ENCODE results near the gene NQO2.

NQO2 gene

GRCh38 chr6:3036861-3037637, 37.4 kb downstream of the NQO2 start:
- Histone ChIP-seq H3K27me3 (ENCODE audit: insufficient read depth, insufficient read length) (no peaks in the 10 kb centered on the region), H3K36me3 (ENCODE audit: insufficient read depth, insufficient read length, low read length) (no peaks in the 10 kb centered on the region), H3K4me3 (ENCODE audit: insufficient read length, low read depth) (no peak overlapping the region), H3K4me1 (ENCODE audit: insufficient read depth, insufficient read length) (no peaks in the 10 kb centered on the region), H3K9me3 (ENCODE audit: insufficient read depth, low read length) (no peaks in the 10 kb centered on the region), H3K9ac (ENCODE audit: insufficient read length, low read depth) (no peak overlapping the region)
- TF ChIP-seq SUZ12 (IDR thresholded peaks at IDR 0.05; ENCODE audit: extremely low read depth, insufficient read depth, insufficient read length) (no peak), YY1 (IDR thresholded peaks at IDR 0.05; ENCODE audit: insufficient read depth, insufficient read length) (no peak)
- DNase-seq (ENCODE audit: low read depth, low spot score): no peak

- no peak for DNase-seq (ENCODE audit: low read depth, low spot score)
- no peaks in the 10 kb centered on the region for H3K9me3 ChIP-seq (ENCODE audit: insufficient read depth, low read length)
- no peaks in the 10 kb centered on the region for H3K36me3 ChIP-seq (ENCODE audit: insufficient read depth, insufficient read length, low read length)
- H3K4me1 ChIP-seq (ENCODE audit: insufficient read depth, insufficient read length): no peaks in the 10 kb centered on the region
- H3K27me3 ChIP-seq (ENCODE audit: insufficient read depth, insufficient read length): no peaks in the 10 kb centered on the region
- no peak overlapping the region for H3K9ac ChIP-seq (ENCODE audit: insufficient read length, low read depth)
- TF ChIP-seq ZNF274 (IDR thresholded peaks at IDR 0.05; ENCODE audit: low read depth, low read length) (no peak), SUZ12 (IDR thresholded peaks at IDR 0.05; ENCODE audit: extremely low read depth, insufficient read depth, insufficient read length) (no peak), YY1 (IDR thresholded peaks at IDR 0.05; ENCODE audit: insufficient read depth, insufficient read length) (no peak)
- H3K4me3 ChIP-seq (ENCODE audit: insufficient read length, low read depth): no peak overlapping the region
Measured at GRCh38 chr6:3037638-3038365, 38.1 kb downstream of the NQO2 start.

GRCh38 chr6:3039384-3039783, 39.7 kb downstream of the NQO2 start:
- TF ChIP-seq SUZ12 (IDR thresholded peaks at IDR 0.05; ENCODE audit: extremely low read depth, insufficient read depth, insufficient read length) (no peak), YY1 (IDR thresholded peaks at IDR 0.05; ENCODE audit: insufficient read depth, insufficient read length) (no peak), ZNF274 (IDR thresholded peaks at IDR 0.05; ENCODE audit: low read depth, low read length) (no peak)
- no peaks in the 10 kb centered on the region for H3K9me3 ChIP-seq (ENCODE audit: insufficient read depth, low read length)
- no peak overlapping the region for H3K9ac ChIP-seq (ENCODE audit: insufficient read length, low read depth)
- no peaks in the 10 kb centered on the region for H3K36me3 ChIP-seq (ENCODE audit: insufficient read depth, insufficient read length, low read length)
- no peak for DNase-seq (ENCODE audit: low read depth, low spot score)
- H3K4me1 ChIP-seq (ENCODE audit: insufficient read depth, insufficient read length): no peaks in the 10 kb centered on the region
- no peak overlapping the region for H3K4me3 ChIP-seq (ENCODE audit: insufficient read length, low read depth)
- H3K27me3 ChIP-seq (ENCODE audit: insufficient read depth, insufficient read length): no peaks in the 10 kb centered on the region

GRCh38 chr6:3041147-3041546, 41.5 kb downstream of the NQO2 start:
- Histone ChIP-seq H3K9me3 (ENCODE audit: insufficient read depth, low read length) (no peaks in the 10 kb centered on the region), H3K4me3 (ENCODE audit: insufficient read length, low read depth) (no peak overlapping the region), H3K36me3 (ENCODE audit: insufficient read depth, insufficient read length, low read length) (no peaks in the 10 kb centered on the region), H3K9ac (ENCODE audit: insufficient read length, low read depth) (no peak overlapping the region), H3K27me3 (ENCODE audit: insufficient read depth, insufficient read length) (no peaks in the 10 kb centered on the region), H3K4me1 (ENCODE audit: insufficient read depth, insufficient read length) (no peaks in the 10 kb centered on the region)
- no peak for DNase-seq (ENCODE audit: low read depth, low spot score)
- TF ChIP-seq ZNF274 (IDR thresholded peaks at IDR 0.05; ENCODE audit: low read depth, low read length) (no peak), YY1 (IDR thresholded peaks at IDR 0.05; ENCODE audit: insufficient read depth, insufficient read length) (no peak), SUZ12 (IDR thresholded peaks at IDR 0.05; ENCODE audit: extremely low read depth, insufficient read depth, insufficient read length) (no peak)

DNA sequence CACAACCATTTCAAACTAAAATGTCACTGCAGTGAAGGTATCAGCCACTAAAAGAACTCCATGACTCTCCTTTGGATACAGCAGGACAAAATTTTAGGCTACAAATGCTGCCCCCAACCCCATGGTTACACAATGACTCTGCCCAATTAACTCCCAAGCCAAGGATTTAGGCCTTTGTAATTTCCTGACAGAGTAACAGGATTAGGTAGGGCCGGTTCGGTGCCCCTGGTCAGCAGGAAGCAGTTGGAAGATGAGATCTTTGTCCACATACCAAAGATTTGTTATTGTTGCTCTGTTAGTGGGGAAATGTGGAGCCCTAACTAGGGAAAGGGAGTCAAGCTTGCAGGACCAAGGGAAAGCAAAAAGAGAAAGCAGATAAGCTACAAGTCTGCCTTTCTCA, 41.9 kb downstream of the NQO2 start:
- no peak overlapping the region for H3K9ac ChIP-seq (ENCODE audit: insufficient read length, low read depth)
- no peak for DNase-seq (ENCODE audit: low read depth, low spot score)
- no peak overlapping the region for H3K4me3 ChIP-seq (ENCODE audit: insufficient read length, low read depth)
- no peaks in the 10 kb centered on the region for H3K4me1 ChIP-seq (ENCODE audit: insufficient read depth, insufficient read length)
- no peaks in the 10 kb centered on the region for H3K27me3 ChIP-seq (ENCODE audit: insufficient read depth, insufficient read length)
- no peaks in the 10 kb centered on the region for H3K9me3 ChIP-seq (ENCODE audit: insufficient read depth, low read length)
- no peak for TF ChIP-seq YY1 (IDR thresholded peaks at IDR 0.05; ENCODE audit: insufficient read depth, insufficient read length)
- TF ChIP-seq ZNF274 (IDR thresholded peaks at IDR 0.05; ENCODE audit: low read depth, low read length): no peak
- no peak for TF ChIP-seq SUZ12 (IDR thresholded peaks at IDR 0.05; ENCODE audit: extremely low read depth, insufficient read depth, insufficient read length)
- H3K36me3 ChIP-seq (ENCODE audit: insufficient read depth, insufficient read length, low read length): no peaks in the 10 kb centered on the region

- TF ChIP-seq SUZ12 (IDR thresholded peaks at IDR 0.05; ENCODE audit: extremely low read depth, insufficient read depth, insufficient read length) (no peak), ZNF274 (IDR thresholded peaks at IDR 0.05; ENCODE audit: low read depth, low read length) (no peak), YY1 (IDR thresholded peaks at IDR 0.05; ENCODE audit: insufficient read depth, insufficient read length) (no peak)
- no peaks in the 10 kb centered on the region for H3K36me3 ChIP-seq (ENCODE audit: insufficient read depth, insufficient read length, low read length)
- no peak overlapping the region for H3K4me3 ChIP-seq (ENCODE audit: insufficient read length, low read depth)
- H3K4me1 ChIP-seq (ENCODE audit: insufficient read depth, insufficient read length): no peaks in the 10 kb centered on the region
- H3K27me3 ChIP-seq (ENCODE audit: insufficient read depth, insufficient read length): no peaks in the 10 kb centered on the region
- DNase-seq (ENCODE audit: low read depth, low spot score): no peak
- no peaks in the 10 kb centered on the region for H3K9me3 ChIP-seq (ENCODE audit: insufficient read depth, low read length)
- no peak overlapping the region for H3K9ac ChIP-seq (ENCODE audit: insufficient read length, low read depth)
Measured at GRCh38 chr6:3045369-3045768, 45.7 kb downstream of the NQO2 start.

DNA sequence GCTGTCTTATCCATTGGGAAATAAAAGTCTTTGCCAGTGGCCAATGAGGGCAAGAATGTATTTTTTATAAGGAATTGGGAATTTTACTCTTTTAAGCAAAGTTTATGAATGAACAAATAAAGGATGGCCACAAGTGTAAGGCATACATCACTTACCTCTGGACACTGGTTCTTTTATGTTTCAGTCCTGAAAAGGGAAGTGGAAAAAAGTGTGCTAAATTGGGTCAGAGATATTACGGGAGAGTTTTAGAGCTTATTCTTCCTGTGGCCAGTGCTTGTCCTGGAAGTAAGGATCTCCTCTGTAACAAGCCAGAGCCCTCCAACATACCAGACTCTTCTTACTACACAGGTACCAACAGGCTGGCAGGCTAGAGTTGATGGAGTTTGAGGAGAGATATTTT, 46.1 kb downstream of the NQO2 start:
- no peak overlapping the region for H3K4me3 ChIP-seq (ENCODE audit: insufficient read length, low read depth)
- no peaks in the 10 kb centered on the region for H3K4me1 ChIP-seq (ENCODE audit: insufficient read depth, insufficient read length)
- no peak for DNase-seq (ENCODE audit: low read depth, low spot score)
- no peaks in the 10 kb centered on the region for H3K36me3 ChIP-seq (ENCODE audit: insufficient read depth, insufficient read length, low read length)
- H3K9me3 ChIP-seq (ENCODE audit: insufficient read depth, low read length): no peaks in the 10 kb centered on the region
- TF ChIP-seq YY1 (IDR thresholded peaks at IDR 0.05; ENCODE audit: insufficient read depth, insufficient read length): no peak
- TF ChIP-seq ZNF274 (IDR thresholded peaks at IDR 0.05; ENCODE audit: low read depth, low read length): no peak
- no peak for TF ChIP-seq SUZ12 (IDR thresholded peaks at IDR 0.05; ENCODE audit: extremely low read depth, insufficient read depth, insufficient read length)
- no peaks in the 10 kb centered on the region for H3K27me3 ChIP-seq (ENCODE audit: insufficient read depth, insufficient read length)
- H3K9ac ChIP-seq (ENCODE audit: insufficient read length, low read depth): no peak overlapping the region

All from NT2/D1 (cell line).